Liver (tissue), 3 donors: ENCODE data around the gene MBP.

Experiments
- ATF3 ChIP-seq: IDR thresholded peaks from 2 replicates; pipeline ENCODE4 v1.6.1; 2016; ENCODE audit warnings: antibody characterized with exemption
- CTCF ChIP-seq: fragments of 150-350 bp; IDR thresholded peaks from 2 replicates; pipeline ENCODE4 v1.5.1; 2017; ENCODE audit warnings: improper control_type of control experiment, low read depth, low read length; ENCODE audit not compliant: missing input control
- HNF4A ChIP-seq, 2 donors: conservative IDR thresholded peaks; 2 replicates each; pipeline ENCODE4 v1.6.1; 2016; ENCODE audit warnings: antibody characterized with exemption in 2 of 2, mild to moderate bottlenecking in 2 of 2
- JUND ChIP-seq, 2 donors: IDR thresholded peaks; 2 replicates each; pipeline ENCODE4 v1.6.1; 2016; ENCODE audit warnings: antibody characterized with exemption in 2 of 2
- MAX ChIP-seq: IDR thresholded peaks from 2 replicates; pipeline ENCODE4 v1.6.1; 2016; ENCODE audit warnings: antibody characterized with exemption
- RAD21 ChIP-seq, 2 donors: IDR thresholded peaks; 2 replicates each; pipeline ENCODE4 v1.6.1; 2016; ENCODE audit warnings: antibody characterized with exemption in 2 of 2, mild to moderate bottlenecking in 2 of 2
- SP1 ChIP-seq: IDR thresholded peaks from 2 replicates; pipeline ENCODE4 v1.6.1; 2018; ENCODE audit warnings: antibody characterized with exemption, mild to moderate bottlenecking
- TAF1 ChIP-seq: conservative IDR thresholded peaks from 2 replicates; pipeline ENCODE4 v1.6.1; 2016; ENCODE audit warnings: antibody characterized with exemption, mild to moderate bottlenecking
- YY1 ChIP-seq: IDR thresholded peaks from 2 replicates; pipeline ENCODE4 v1.6.1; 2016; ENCODE audit warnings: antibody characterized with exemption, mild to moderate bottlenecking
- ZBTB33 ChIP-seq: IDR thresholded peaks from 2 replicates; pipeline ENCODE4 v1.6.1; 2016; ENCODE audit warnings: antibody characterized with exemption
- donor health status: healthy.
- donor health status: healthy.

GRCh38 chr18:77087393-77088141 lies 45.0 kb downstream of the MBP start:
- no peak for TF ChIP-seq ZBTB33
- TF ChIP-seq CTCF, result no peak
- TF ChIP-seq MAX, result no peak
- TF ChIP-seq RAD21 (IDR thresholded peaks at IDR 0.05), result no peak
- no peak for TF ChIP-seq TAF1
- TF ChIP-seq YY1, result no peak
- TF ChIP-seq JUND (IDR thresholded peaks at IDR 0.05), result no peak
- TF ChIP-seq SP1, result no peak
- no peak for TF ChIP-seq ATF3
- TF ChIP-seq HNF4A (conservative IDR thresholded peaks at IDR 0.05), result no peak
